ENCODE measurements around the gene DGCR6L. TPM values are rescaled to one million over a fixed set of nuclear protein-coding genes. Genes with fewer than 3 reads are reported as not detected.
"Not testable (repeated sequence)": the region's sequence is repeated elsewhere in the genome, so short reads cannot be mapped to it uniquely, and the experiment has no call there.

Gene DGCR6L
- total RNA-seq, 4 donors from 2014 or later = 62.5 to 123 (median 90.8) TPM

- H3K4me3 ChIP-seq (replicated peaks in 1 of 3) = no peak overlapping the region
- no peak for TF ChIP-seq POLR2A (IDR thresholded peaks at IDR 0.05)
- DNase-seq = no peak
- H3K9me3 ChIP-seq = no peaks in the 10 kb centered on the region
- H3K27me3 ChIP-seq = no peaks in the 10 kb centered on the region
- no peaks in the 10 kb centered on the region for H3K36me3 ChIP-seq
- H3K4me1 ChIP-seq = peaks cover 0 to 5% of the 10 kb centered on the region in 2 donors
- WGBS, 2 donors = 90 to 94% methylated on average over 8 to 11 of the region's 14 CpGs
- H3K27ac ChIP-seq = no peak overlapping the region
- intact Hi-C loops (cut with DNase I) = no loop called here
Observed at GRCh38 chr22:20312396-20313191, 7.3 kb downstream of the DGCR6L start.

DNA sequence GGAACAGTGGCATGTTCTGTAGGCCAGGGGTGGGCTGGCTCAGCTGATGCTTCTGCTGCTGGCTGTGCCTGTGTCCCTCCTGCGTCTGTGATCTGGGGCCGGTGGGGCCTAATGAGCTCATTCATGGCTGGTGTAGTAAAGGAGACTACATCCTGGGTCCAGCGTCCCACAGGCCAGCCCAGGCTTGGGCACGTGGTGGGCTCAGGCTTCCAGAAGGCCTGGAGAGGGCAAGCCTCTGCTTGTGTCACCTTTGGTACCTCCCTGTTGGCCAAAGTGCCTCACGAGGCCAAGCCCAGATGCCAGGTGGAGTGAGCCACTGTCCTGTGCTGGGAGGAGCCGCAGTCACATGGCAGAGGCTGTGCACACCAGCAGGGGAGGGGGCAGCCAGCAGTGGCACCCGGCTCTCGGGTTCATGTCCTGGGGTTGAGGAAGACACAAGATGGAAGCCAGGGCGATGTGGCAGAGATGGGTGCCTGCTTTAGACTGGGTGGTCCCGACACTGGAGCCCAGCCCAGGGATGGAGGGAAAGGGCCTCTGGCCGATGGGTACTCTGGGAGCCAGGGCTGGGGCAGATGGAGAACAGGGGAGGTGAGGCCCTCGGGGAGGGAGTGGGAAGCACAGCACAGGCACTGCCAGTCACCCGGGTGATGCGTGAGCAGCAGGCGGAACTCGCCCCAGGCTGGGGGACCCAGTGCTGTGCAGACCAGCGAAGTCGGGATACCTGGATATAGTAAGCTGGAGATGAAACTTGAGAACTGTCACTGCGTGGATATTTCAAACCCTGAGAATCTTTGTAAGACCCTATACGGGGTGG is 8.4 kb downstream of the DGCR6L start:
- H3K4me3 ChIP-seq (replicated peaks in 1 of 3); intact Hi-C loops (cut with DNase I); DNase-seq; H3K9me3 ChIP-seq; H3K27me3 ChIP-seq; H3K27ac ChIP-seq; H3K4me1 ChIP-seq; H3K36me3 ChIP-seq: not testable (repeated sequence)
- WGBS, 2 donors = 89 to 90% methylated on average over 11 to 14 of the region's 20 CpGs

DNA sequence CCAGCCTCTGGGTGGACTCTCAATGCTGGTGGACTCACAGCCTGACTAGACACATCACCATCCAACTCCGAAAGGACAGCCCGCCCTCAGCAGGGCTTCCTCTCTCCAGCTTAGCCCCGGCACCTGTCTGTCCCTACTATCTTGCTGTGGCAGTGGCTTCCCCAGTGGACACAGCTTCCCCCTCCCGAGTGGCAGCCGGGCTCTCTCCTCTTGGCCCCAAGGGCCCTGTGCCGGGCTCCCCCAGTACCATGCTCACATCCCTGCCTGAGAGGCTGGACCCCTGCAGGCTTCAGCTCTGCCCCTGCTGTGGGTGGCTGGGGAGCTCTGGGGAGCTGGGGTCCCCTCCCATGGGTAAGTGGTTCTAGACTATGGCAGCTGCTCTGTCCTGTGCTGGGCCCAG is 9.1 kb downstream of the DGCR6L start:
- WGBS, 2 donors = 79 to 80% methylated on average over 1 to 4 of the region's 6 CpGs

DNA sequence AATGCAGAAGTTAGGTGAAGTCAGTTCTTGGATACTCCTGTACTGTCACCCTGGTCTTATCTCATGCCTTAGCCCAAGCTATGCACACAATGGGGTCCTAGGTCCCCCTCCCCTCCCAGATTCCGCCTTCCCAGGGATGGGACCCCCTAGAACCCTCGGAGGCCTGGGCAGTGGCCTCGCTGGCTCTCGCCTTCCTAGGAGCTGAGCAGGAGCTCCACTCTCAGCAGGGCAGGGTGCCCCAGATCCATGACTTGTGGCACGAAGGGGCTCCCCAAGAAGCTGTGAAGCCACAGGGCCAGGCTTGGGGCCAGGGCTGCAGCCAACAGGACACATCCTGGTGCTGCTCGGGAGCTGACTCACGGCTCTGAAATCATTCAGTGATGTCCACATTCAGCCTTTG is 9.7 kb downstream of the DGCR6L start:
- H3K9me3 ChIP-seq; intact Hi-C loops (cut with DNase I); H3K4me3 ChIP-seq (replicated peaks in 1 of 3); DNase-seq; H3K36me3 ChIP-seq; H3K27me3 ChIP-seq; H3K27ac ChIP-seq; H3K4me1 ChIP-seq: not testable (repeated sequence)
- WGBS, 2 donors = 70 to 88% methylated on average over 2 to 4 of the region's 7 CpGs

More for the DNA sequence above, 9.1 kb downstream of the DGCR6L start:
- H3K4me3 ChIP-seq (replicated peaks in 1 of 3); H3K4me1 ChIP-seq; H3K36me3 ChIP-seq; H3K27ac ChIP-seq; H3K9me3 ChIP-seq; H3K27me3 ChIP-seq; DNase-seq; intact Hi-C loops (cut with DNase I): not testable (repeated sequence)

DNA sequence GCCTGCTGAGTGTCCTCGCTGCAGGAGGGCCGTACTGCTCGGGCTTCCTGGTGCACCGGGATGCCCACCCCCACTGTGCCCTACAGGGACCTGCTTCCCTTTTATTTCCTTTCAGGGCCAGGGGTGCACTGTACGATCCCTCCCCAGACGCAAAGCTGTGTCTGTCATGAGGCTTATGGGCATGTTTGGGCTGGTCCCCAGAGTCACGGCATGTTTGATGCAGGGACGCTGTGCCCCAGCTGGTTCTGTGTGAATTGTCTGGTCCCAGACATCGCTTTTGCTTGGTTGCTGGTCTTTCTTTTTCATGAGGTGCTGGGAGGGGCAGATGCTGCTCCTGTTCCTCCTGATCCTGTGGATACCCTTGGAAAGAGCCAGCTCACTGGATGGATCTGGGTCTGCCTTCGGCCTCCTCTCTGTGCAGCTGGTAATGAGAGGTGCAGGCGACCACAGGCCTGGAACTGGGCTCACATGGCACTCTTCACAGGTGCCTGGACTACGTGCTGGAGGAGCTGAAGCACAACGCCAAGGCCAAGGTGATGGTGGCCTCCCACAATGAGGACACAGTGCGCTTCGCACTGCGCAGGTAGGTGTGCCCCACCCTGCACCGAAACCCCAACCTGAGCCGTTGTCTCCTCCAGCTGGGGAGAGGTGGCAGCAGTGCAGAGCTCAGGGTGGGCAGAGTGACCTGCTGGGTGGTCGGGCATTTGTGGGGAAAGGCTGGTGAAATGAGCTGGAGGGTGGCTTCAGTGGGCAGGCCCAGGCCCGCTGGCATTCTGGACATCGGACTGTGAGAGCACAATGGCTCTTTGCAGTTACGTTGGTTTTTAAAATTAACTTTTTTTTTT is 10.8 kb downstream of the DGCR6L start:
- H3K9me3 ChIP-seq; H3K4me1 ChIP-seq; DNase-seq; H3K27ac ChIP-seq; H3K4me3 ChIP-seq (replicated peaks in 1 of 3); H3K36me3 ChIP-seq; H3K27me3 ChIP-seq; intact Hi-C loops (cut with DNase I): not testable (repeated sequence)
- 79 to 89% methylated on average over 9 to 22 of the region's 22 CpGs for WGBS, 2 donors

GRCh38 chr22:20307448-20308447 is 12.1 kb downstream of the DGCR6L start:
- H3K36me3 ChIP-seq; H3K27ac ChIP-seq; intact Hi-C loops (cut with DNase I); H3K27me3 ChIP-seq; DNase-seq; H3K4me3 ChIP-seq (replicated peaks in 1 of 3); H3K4me1 ChIP-seq; H3K9me3 ChIP-seq: not testable (repeated sequence)
- WGBS, 2 donors = 76 to 81% methylated on average over 5 to 6 of the region's 14 CpGs

GRCh38 chr22:20306646-20307447 is 13.0 kb downstream of the DGCR6L start:
- H3K4me1 ChIP-seq; H3K4me3 ChIP-seq (replicated peaks in 1 of 3); intact Hi-C loops (cut with DNase I); H3K9me3 ChIP-seq; H3K27me3 ChIP-seq; H3K36me3 ChIP-seq; DNase-seq; H3K27ac ChIP-seq: not testable (repeated sequence)
- WGBS, 2 donors = 20 to 90% methylated on average over 1 to 5 of the region's 21 CpGs

Data from thyroid gland (tissue), 4 donors.